Activated CD8-positive, alpha-beta memory T cell treated with anti-CD3 and anti-CD28 coated beads, Interleukin-2, amount 50 U/mL, for 24 hours (primary cell): ENCODE data around the gene ARID1B.

Experiments
- DNase-seq: peaks from one replicate; pipeline ENCODE4 v3.0.0-alpha.2; 2020; ENCODE audit errors: extremely low read depth

Gene ARID1B

GRCh38 chr6:156879186-156879585, 102.0 kb downstream of the ARID1B start:
- no peak for DNase-seq

- DNase-seq = no peak
These were observed 102.4 kb downstream of the ARID1B start for GRCh38 chr6:156879591-156879990.

- no peak for DNase-seq
These were observed 103.7 kb downstream of the ARID1B start for GRCh38 chr6:156880913-156881312.

- no peak for DNase-seq
These were observed 104.8 kb downstream of the ARID1B start for GRCh38 chr6:156881687-156882629.

GRCh38 chr6:156883497-156884252, 106.5 kb downstream of the ARID1B start:
- no peak for DNase-seq

- no peak for DNase-seq
These were observed 107.1 kb downstream of the ARID1B start for GRCh38 chr6:156884306-156884705.

GRCh38 chr6:156885562-156885961, 108.4 kb downstream of the ARID1B start:
- DNase-seq = no peak

GRCh38 chr6:156886409-156886808, 109.2 kb downstream of the ARID1B start:
- no peak for DNase-seq

GRCh38 chr6:156887623-156888269, 110.6 kb downstream of the ARID1B start:
- no peak for DNase-seq

- DNase-seq = no peak
These were observed 112.3 kb downstream of the ARID1B start for GRCh38 chr6:156889469-156889868.

GRCh38 chr6:156889986-156890385, 112.8 kb downstream of the ARID1B start:
- no peak for DNase-seq

GRCh38 chr6:156890627-156891314, 113.6 kb downstream of the ARID1B start:
- no peak for DNase-seq

- no peak for DNase-seq
These were observed 120.8 kb downstream of the ARID1B start for GRCh38 chr6:156897907-156898531.

GRCh38 chr6:156899071-156899470, 121.9 kb downstream of the ARID1B start:
- no peak for DNase-seq

- no peak for DNase-seq
These were observed 122.5 kb downstream of the ARID1B start for GRCh38 chr6:156899532-156900135.

- DNase-seq = no peak
These were observed 123.1 kb downstream of the ARID1B start for GRCh38 chr6:156900292-156900691.

GRCh38 chr6:156901309-156902019, 124.3 kb downstream of the ARID1B start:
- no peak for DNase-seq

GRCh38 chr6:156902782-156903181, 125.6 kb downstream of the ARID1B start:
- DNase-seq = no peak

GRCh38 chr6:156904176-156904967, 127.2 kb downstream of the ARID1B start:
- DNase-seq = no peak
